GM12865 (cell line): Measurements from ENCODE around the gene NPW.
A peak's percentile ranks its signal among the peaks of the same experiment; 100 is the strongest.
"Not testable (repeated sequence)": the region's sequence is repeated elsewhere in the genome, so short reads cannot be mapped to it uniquely, and the experiment has no call there.

Experiments used
- DNase-seq: peaks from one replicate; pipeline ENCODE4 v3.0.0; 2010; ENCODE audit warnings: low read depth
- H3K4me3 ChIP-seq: 2 replicates; pipeline ENCODE4 v1.5.1; 2011; ENCODE audit warnings: mild to moderate bottlenecking, low read depth, low read length, control low read depth
- CTCF ChIP-seq: IDR thresholded peaks from 2 replicates; pipeline ENCODE4 v1.5.1; 2011; ENCODE audit warnings: low read length, control low read depth, low read depth, inconsistent platforms; ENCODE audit not compliant: insufficient read depth; ENCODE audit errors: missing control alignments

The NPW gene

GRCh38 chr16:2008009-2008526, 11.5 kb upstream of the NPW start:
- DNase-seq, result peak; percentile 56
- H3K4me3 ChIP-seq, result peak overlapping the region; percentile 81
- TF ChIP-seq CTCF, result no peak

- no peak for TF ChIP-seq CTCF
- H3K4me3 ChIP-seq, result peak overlapping the region; percentile 81
- peak; percentile 47 for DNase-seq
Observed at GRCh38 chr16:2008631-2009163, 10.9 kb upstream of the NPW start.

GRCh38 chr16:2009164-2009711, 10.3 kb upstream of the NPW start:
- DNase-seq, result no peak
- TF ChIP-seq CTCF, result no peak
- peak overlapping the region; percentile 81 for H3K4me3 ChIP-seq

GRCh38 chr16:2009791-2010510, 9.6 kb upstream of the NPW start, which contains the start of gene ZNF598:
TSS of gene ZNF598 (minus strand) at chr16:2009821.
- no peak for TF ChIP-seq CTCF
- peak within 1 kb of the TSS; percentile 91 for H3K4me3 ChIP-seq
- DNase-seq, result peak; percentile 91

- not testable (repeated sequence) for H3K4me3 ChIP-seq, DNase-seq
Observed at GRCh38 chr16:2011726-2012125, 7.9 kb upstream of the NPW start.

GRCh38 chr16:2013527-2013926, 6.1 kb upstream of the NPW start:
- TF ChIP-seq CTCF, result no peak
- H3K4me3 ChIP-seq, result no peak overlapping the region
- DNase-seq, result no peak

- no peak overlapping the region for H3K4me3 ChIP-seq
- no peak for TF ChIP-seq CTCF
- DNase-seq, result no peak
Observed at GRCh38 chr16:2015117-2015946, 4.3 kb upstream of the NPW start.
